Measurements from ENCODE around the gene TTLL10. TPM values are rescaled to one million over a fixed set of nuclear protein-coding genes. Genes with fewer than 3 reads are reported as not detected.
"Not testable (repeated sequence)": the region's sequence is repeated elsewhere in the genome, so short reads cannot be mapped to it uniquely, and the experiment has no call there.

Gene TTLL10
- total RNA-seq, 1 experiment from 2014 or later = not detected

- DNase-seq (ENCODE audit: low read depth) = no peak
Measured at GRCh38 chr1:1185101-1185765, 11.6 kb downstream of the TTLL10 start.

- no peak for DNase-seq (ENCODE audit: low read depth)
Measured at GRCh38 chr1:1187938-1188337, 14.3 kb downstream of the TTLL10 start.

GRCh38 chr1:1189111-1189510 lies 15.4 kb downstream of the TTLL10 start:
- no peak for DNase-seq (ENCODE audit: low read depth)

GRCh38 chr1:1191734-1192133 lies 18.1 kb downstream of the TTLL10 start:
- no peak for DNase-seq (ENCODE audit: low read depth)

- DNase-seq (ENCODE audit: low read depth) = no peak
Measured at GRCh38 chr1:1194723-1195122, 21.0 kb downstream of the TTLL10 start.

GRCh38 chr1:1195726-1196125 lies 22.0 kb downstream of the TTLL10 start:
- DNase-seq (ENCODE audit: low read depth) = not testable (repeated sequence)

- DNase-seq (ENCODE audit: low read depth) = no peak
Measured at GRCh38 chr1:1196431-1197187, 22.9 kb downstream of the TTLL10 start.

- DNase-seq (ENCODE audit: low read depth) = no peak
Measured at GRCh38 chr1:1197188-1197500, 23.5 kb downstream of the TTLL10 start.

- no peak for DNase-seq (ENCODE audit: low read depth)
Measured at GRCh38 chr1:1197551-1198422, 24.1 kb downstream of the TTLL10 start.

- DNase-seq (ENCODE audit: low read depth) = no peak
Measured at GRCh38 chr1:1198423-1199140, 24.9 kb downstream of the TTLL10 start.

GRCh38 chr1:1199141-1199960 lies 25.7 kb downstream of the TTLL10 start:
- DNase-seq (ENCODE audit: low read depth) = no peak

GRCh38 chr1:1199961-1200875 lies 26.5 kb downstream of the TTLL10 start:
- DNase-seq (ENCODE audit: low read depth) = no peak

GRCh38 chr1:1200876-1201810 lies 27.5 kb downstream of the TTLL10 start:
- no peak for DNase-seq (ENCODE audit: low read depth)

GRCh38 chr1:1202831-1203560 lies 29.3 kb downstream of the TTLL10 start:
- DNase-seq (ENCODE audit: low read depth) = no peak

GRCh38 chr1:1203561-1204424 lies 30.1 kb downstream of the TTLL10 start:
- DNase-seq (ENCODE audit: low read depth) = no peak

- DNase-seq (ENCODE audit: low read depth) = no peak
Measured at GRCh38 chr1:1204425-1204920, 30.8 kb downstream of the TTLL10 start.
